Colon (tissue), 2 donors: Measurements from ENCODE around the gene CIART.
"Not testable (repeated sequence)": the region's sequence is repeated elsewhere in the genome, so short reads cannot be mapped to it uniquely, and the experiment has no call there.

Experiments used
- FAIRE-seq: peaks from 2 replicates; lab custom pipeline; 2012; peaks lifted over from hg19 to GRCh38; lab: Jason Lieb, UNC
- donor health status: control.
- donor health status: control.

The CIART gene

GRCh38 chr1:150261367-150261766 is 21.0 kb upstream of the CIART start:
- FAIRE-seq, result no peak

DNA sequence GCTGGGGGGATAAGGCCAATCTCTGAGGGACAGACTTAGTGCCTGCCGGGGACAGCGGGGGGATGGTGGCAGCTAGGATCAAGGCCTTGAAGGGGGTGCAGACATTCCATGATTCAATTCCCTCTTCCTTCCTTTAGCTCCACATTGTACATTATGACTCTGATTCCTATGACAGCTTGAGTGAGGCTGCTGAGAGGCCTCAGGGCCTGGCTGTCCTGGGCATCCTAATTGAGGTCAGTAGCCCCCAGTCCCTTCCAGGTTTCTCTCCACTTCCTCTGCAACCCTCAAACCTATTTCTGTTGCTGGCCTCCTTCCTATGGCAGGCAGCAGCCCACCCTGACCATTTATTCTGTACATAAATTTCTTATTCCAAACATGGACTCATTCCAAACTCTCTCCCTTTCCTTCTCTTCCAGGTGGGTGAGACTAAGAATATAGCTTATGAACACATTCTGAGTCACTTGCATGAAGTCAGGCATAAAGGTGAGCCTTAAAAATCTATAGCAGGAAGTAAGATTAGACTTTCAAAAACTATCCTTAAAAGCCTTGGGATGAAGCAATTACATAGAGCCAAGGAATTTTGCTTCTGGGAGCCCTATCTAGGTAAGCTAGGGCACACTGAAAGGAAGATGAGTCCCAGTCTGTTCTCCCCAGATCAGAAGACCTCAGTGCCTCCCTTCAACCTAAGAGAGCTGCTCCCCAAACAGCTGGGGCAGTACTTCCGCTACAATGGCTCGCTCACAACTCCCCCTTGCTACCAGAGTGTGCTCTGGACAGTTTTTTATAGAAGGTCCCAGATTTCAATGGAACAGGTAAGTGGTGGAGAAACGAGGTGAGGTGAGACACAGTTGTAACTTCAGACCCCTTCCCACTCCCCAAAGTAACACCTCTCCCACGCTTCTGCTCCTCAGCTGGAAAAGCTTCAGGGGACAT is 19.7 kb upstream of the CIART start:
- no peak for FAIRE-seq

GRCh38 chr1:150263549-150263948 is 18.8 kb upstream of the CIART start:
- FAIRE-seq, result no peak

DNA sequence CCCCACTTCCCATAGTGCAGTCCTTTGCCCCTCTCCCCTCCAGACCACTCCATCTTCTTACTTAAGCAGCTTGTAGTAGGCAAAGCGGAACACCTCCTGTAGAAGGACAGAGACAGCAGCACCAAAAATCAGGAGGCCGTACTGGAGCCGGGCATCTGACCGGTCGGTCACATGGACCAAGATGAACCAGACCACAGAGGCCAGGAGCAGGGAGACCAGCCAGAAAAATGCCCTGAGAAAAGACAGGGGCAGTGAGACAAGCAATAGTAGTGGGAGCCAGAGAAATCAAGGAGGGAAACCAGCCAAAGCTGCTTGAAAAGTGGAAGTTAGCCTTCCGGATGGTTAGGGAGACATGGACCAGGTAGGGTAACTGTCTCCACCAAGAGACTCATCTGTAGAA is 14.5 kb upstream of the CIART start:
- no peak for FAIRE-seq

DNA sequence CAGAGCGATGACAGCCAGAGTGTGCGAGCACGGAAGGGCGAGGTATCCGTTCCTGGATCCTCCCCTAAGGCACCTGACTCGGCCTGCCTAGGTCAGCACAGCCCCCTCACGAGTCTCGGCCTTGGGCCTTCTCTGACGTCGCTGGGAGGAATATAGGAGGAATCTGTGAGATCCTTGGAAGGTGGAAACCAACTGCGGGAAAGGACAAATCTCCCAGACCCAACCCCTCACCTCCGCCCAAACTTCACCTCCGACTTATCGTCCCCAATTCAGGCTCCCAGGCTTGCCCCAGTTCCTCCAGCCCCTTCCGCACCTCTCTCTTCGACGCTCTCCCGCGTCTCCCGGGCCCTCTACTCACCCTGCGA is 14.0 kb upstream of the CIART start:
- no peak for FAIRE-seq

DNA sequence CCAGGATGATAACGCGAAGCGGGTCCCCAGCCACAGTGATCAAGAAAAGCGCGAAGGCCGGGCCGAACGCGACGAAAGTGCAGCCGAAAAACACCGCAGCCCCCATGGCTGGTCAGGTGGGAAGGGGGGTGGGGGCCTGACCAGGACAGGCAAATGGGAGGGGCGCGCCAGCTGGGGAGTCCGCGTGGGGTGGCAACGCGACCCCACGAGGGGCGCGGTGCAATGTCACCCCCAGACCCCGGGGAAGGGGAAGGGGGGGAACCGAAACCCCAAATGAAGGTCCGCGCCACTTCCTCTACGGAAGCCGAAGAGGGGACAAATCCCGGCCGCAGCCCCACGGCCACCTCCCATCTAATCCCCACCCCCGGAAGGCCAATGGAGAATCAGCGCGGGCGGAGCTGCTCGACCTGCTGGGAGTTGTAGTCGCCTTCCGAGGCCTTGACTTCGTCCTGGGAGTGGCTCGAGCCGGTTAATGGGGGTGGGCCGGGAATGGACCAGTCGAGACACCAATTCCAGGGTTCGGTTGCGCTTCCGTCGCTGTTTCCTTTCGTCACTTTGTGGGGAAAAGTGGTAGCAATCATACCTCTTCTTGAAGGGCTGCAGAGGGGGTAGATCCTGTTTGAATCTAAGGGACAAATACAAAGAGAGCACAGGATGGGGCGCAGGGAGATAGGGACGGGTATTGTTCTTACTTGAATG is 13.5 kb upstream of the CIART start, which contains the start of gene APH1A:
Gene APH1A (minus strand): TSS at position 312 of the 699 bp plus-strand sequence. CDS start 206 bp downstream, at position 106.
- FAIRE-seq, result no peak

DNA sequence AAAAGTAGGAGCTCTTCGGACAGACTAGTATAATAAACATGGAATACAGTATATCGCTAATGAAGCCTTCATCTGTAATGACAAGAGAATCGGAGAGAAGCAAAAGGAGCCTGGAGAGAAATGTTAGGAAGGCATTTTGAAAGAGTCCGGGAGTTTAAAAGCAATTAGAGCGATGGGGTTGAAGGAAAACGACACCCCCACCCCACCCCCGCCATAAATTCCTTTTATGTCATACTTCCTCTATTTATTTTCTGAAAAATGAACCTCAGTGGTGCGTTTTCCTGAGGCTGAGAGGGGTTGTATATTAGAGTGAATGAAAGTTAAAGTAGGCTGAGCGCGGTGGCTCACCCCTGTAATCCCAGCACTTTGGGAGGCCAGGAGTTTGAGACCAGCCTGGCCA is 12.9 kb upstream of the CIART start:
- FAIRE-seq, result no peak

DNA sequence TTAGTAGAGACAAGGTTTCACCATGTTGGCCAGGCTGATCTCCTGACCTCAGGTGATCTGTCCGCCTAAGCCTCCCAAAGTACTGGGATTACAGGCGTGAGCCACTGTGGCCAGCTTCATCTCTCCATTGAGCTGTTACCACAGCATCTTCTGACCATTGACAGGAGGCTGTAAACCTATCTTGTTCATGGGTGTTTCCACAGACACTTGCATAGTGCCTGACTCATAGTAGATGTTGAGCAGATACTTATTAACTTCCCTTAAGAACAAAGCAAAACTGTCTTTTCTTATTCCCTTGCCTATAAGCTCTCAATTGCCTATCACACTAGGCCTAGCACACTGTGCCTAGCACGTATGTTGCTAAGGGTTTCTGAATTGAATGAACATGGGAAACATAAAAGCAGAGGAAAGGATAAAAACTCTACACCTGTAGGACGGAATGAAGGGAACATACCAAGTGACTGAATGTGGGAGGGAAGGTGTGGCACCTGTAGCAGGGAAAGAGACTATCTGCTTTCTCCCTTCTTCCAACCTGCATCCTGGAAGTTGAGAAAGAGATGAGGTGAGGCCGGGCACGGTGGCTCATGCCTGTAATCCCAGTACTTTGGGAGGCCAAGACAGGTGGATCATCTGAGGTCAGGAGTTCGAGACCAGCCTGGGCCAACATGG is 10.9 kb upstream of the CIART start:
- FAIRE-seq, result no peak

DNA sequence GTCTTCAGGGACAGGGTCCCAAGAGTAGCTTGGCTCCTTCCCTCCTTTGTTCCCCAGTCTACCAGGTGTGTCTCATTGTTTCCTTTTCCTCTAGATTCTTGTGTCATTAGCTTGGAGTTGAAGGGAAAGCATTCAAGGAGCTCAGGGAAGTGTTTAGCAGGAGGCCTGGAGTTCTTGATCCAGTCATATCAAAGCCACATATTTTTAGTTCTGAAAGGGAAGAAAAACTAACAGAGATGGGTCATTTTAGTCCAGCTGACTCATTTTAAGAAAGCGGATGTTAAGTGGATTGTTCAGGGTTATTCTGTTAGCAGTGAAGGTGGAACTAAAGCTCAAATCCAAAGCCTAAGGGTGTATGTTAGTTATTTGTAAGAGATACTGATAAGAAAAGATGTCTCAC is 9.0 kb upstream of the CIART start:
- FAIRE-seq, result no peak

DNA sequence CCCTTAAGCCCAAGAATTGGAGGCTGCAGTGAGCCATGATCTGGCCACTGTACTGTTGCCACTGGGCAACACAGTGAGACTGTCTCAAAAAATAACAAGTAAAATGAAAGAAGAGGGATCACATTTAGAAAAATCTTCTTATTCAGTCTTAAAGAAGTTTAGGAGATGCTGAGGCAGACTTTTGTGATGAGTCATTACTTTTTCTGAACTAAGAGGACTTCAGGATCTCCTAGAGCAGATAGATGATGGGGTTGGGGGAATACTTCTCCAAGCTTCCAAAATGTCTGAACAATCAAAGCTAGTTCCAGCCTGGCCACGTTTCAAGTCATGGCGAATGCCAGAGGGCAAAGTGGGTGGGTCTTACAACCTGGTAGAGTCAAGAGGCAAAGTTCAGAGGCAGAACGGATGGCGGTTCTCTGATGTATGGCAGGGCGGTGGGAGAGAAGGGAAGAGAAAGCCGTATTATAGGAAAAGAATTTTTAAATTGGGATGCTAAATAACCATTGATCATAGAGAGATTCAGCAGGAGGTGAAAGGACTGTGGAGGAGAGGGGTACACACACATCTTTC is 2.1 kb upstream of the CIART start:
- FAIRE-seq, result no peak

- FAIRE-seq, result no peak
These were observed 1.1 kb upstream of the CIART start for GRCh38 chr1:150281221-150281757.

DNA sequence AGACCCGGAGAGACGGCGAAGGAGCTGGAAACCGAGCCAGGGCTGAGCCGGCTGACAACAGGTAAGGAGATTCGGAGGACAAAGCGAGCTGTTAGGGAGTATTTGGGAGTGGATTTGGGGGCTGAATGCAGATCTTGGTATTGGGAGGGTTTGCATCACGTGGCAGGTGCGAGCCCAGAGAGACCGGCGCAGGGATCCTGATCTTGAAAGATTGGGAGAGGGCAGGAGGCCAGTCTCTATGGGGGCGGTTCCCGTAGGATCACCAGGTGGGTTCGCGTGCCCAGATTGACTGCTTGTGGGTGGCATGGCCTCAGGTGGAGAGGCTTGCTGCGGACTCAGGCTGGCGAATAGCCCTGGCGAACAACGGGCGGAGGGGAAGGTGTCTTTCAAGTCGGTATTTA is 204 bp downstream of the CIART start:
- no peak for FAIRE-seq

GRCh38 chr1:150283260-150283659 is 906 bp downstream of the CIART start:
- FAIRE-seq, result no peak

DNA sequence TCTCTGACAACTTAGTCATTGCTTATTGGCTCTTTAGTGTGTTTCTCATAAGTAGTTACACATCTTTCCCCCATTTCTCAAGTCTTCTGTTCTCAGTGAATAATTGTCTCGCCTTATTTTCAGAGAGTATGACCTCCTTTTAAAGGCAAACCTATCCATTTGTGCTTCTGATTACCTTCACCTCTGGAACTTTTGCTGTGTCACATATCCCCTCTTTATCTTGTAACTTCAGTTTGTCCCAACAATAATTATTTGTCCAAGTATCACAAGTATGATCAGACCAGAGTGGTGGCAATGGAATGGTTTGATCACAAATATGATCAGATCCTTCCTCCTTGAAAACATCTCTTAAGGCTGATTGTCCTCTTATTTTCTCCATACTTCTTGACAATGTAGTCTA is 6.0 kb downstream of the CIART start:
- FAIRE-seq, result no peak

GRCh38 chr1:150288822-150289221 is 6.5 kb downstream of the CIART start:
- no peak for FAIRE-seq

DNA sequence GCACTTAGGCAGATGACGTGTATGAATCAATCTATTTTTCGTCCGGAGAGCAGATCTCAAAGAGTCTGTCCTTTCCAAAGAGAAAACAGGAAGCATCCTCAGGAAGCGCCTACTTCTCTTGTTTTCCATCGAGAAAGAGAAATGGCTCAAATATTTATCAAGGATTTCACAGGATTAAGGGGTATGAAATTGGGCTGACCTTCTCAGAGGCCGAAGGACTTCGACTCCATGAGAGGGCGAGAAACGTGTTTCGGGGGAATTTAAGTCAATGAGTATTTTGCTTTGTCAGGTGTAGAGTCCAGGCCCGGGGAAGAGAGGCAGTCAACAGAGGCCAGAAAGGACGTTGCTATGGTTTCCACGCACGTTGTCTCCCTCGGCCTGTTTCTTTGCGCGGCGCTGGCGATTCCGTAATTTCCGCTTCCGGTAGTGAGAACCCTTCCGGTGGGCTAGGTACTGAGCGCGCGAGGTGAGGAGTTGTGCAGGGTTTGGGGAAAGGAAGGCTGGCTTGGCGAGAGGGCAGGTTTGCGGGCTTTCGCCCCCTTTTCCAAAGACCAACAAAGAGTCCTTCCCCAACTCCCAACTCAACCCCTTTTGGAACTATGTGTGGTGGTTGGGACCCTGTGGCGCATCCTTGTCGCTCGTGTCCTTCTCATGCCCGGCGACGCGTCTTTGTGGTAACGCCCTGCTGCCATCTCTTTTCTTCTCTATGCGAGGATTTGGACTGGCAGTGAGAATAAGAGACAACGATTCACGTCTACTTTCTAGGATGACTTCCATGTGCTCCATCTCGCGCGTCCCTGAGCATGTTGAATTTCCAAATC is 11.3 kb downstream of the CIART start, which contains the start of gene MRPS21:
Gene MRPS21 (plus strand): TSS at position 429 of the 821 bp plus-strand sequence. CDS start 506 bp downstream, outside the sequence.
- FAIRE-seq, result no peak

DNA sequence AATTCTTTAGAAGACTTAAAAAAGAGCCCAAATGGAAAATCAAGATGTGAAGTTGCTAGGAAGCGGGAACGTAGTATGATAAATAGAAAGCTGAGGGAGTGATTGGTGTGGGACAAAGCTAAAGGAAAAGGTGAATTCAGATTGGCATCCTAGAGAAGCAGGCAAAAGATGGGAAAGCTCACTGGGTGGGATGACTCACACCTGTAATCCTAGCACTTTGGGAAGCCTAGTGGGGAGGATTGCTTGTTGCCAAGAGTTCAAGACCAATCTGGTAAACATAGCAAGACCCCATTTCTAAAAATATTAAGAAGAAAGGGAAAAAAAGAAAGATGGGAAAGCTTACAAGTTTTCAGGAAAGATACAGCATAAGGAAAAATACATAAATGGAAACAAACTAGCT is 13.1 kb downstream of the CIART start:
- no peak for FAIRE-seq

GRCh38 chr1:150299716-150300115 is 17.4 kb downstream of the CIART start:
- no peak for FAIRE-seq

DNA sequence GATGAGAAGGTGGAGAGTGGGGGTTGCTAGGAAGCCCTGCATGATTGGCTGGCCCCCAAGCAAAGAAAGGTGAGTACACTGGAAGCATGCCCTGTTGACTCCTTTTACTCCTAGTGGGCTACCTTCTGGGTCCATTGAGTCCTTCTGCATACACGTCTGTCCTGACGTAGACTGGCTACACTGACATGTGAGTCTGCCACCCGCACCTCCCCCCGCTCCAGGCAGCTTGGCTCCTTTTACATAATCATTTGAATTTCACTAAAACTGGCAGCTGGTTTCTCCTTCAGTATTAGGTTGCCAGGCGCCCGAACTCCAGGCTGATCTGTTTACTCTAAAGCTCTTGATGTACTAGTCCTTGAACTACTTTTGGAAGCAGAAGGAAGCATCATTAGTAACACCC is 20.0 kb downstream of the CIART start:
- no peak for FAIRE-seq

DNA sequence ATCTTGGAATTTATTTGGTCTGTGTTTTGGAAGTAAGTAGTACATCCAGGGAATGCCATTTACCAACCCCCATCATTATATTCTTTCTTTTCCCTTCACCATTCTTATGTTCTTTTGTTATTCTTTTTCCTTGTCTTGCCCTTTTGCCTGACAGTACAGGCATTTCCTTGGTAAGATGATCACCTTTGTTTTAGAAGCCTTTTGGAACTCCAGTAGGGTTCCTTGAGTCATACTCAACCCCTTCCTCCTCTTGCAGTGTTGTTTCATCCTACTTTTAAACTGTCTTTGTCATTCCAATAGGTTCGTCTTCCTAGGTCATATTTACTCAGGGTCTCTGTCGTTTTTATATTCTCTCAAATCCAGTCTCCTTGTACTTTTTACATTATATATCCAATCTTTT is 20.5 kb downstream of the CIART start:
- FAIRE-seq, result no peak

GRCh38 chr1:150308585-150308984 is 26.2 kb downstream of the CIART start:
- FAIRE-seq, result not testable (repeated sequence)
